ENCODE measurements around the gene STN1. TPM values are rescaled to one million over a fixed set of nuclear protein-coding genes. Genes with fewer than 3 reads are reported as not detected.
"Not testable (repeated sequence)": the region's sequence is repeated elsewhere in the genome, so short reads cannot be mapped to it uniquely, and the experiment has no call there.

STN1 gene
- total RNA-seq, 1 donor = 28.7 TPM

- H3K9me3 ChIP-seq (ENCODE audit: low read depth, low read length) = no peaks in the 10 kb centered on the region
- peaks cover 37% of the 10 kb centered on the region for H3K27me3 ChIP-seq (ENCODE audit: insufficient read depth, low read length)
- H3K4me1 ChIP-seq (ENCODE audit: insufficient read depth, low read length) = peaks cover 25% of the 10 kb centered on the region
- H3K4me3 ChIP-seq (ENCODE audit: low read length) = no peak overlapping the region
Measured at GRCh38 chr10:103853428-103854264, 64.3 kb downstream of the STN1 start.

- H3K4me1 ChIP-seq (ENCODE audit: insufficient read depth, low read length) = peaks cover 25% of the 10 kb centered on the region
- no peak overlapping the region for H3K4me3 ChIP-seq (ENCODE audit: low read length)
- H3K27me3 ChIP-seq (ENCODE audit: insufficient read depth, low read length) = peaks cover 37% of the 10 kb centered on the region
- no peaks in the 10 kb centered on the region for H3K9me3 ChIP-seq (ENCODE audit: low read depth, low read length)
Measured at GRCh38 chr10:103852856-103853255, 65.1 kb downstream of the STN1 start.

- Histone ChIP-seq H3K27me3 (ENCODE audit: insufficient read depth, low read length) (peaks cover 37% of the 10 kb centered on the region), H3K9me3 (ENCODE audit: low read depth, low read length) (no peaks in the 10 kb centered on the region), H3K4me1 (ENCODE audit: insufficient read depth, low read length) (peaks cover 25% of the 10 kb centered on the region), H3K4me3 (ENCODE audit: low read length) (no peak overlapping the region)
Measured at GRCh38 chr10:103852189-103852711, 65.7 kb downstream of the STN1 start.

- H3K27me3 ChIP-seq (ENCODE audit: insufficient read depth, low read length) = peaks cover 28% of the 10 kb centered on the region
- H3K9me3 ChIP-seq (ENCODE audit: low read depth, low read length) = no peaks in the 10 kb centered on the region
- peaks cover 29% of the 10 kb centered on the region for H3K4me1 ChIP-seq (ENCODE audit: insufficient read depth, low read length)
- H3K4me3 ChIP-seq (ENCODE audit: low read length) = no peak overlapping the region
Measured at GRCh38 chr10:103851261-103851660, 66.7 kb downstream of the STN1 start.

- peaks cover 23% of the 10 kb centered on the region for H3K27me3 ChIP-seq (ENCODE audit: insufficient read depth, low read length)
- H3K4me1 ChIP-seq (ENCODE audit: insufficient read depth, low read length) = peaks cover 37% of the 10 kb centered on the region
- no peak overlapping the region for H3K4me3 ChIP-seq (ENCODE audit: low read length)
- H3K9me3 ChIP-seq (ENCODE audit: low read depth, low read length) = no peaks in the 10 kb centered on the region
Measured at GRCh38 chr10:103850572-103850895, 67.5 kb downstream of the STN1 start.

GRCh38 chr10:103849880-103850571 lies 68.0 kb downstream of the STN1 start:
- no peak overlapping the region for H3K4me3 ChIP-seq (ENCODE audit: low read length)
- H3K27me3 ChIP-seq (ENCODE audit: insufficient read depth, low read length) = peaks cover 23% of the 10 kb centered on the region
- H3K4me1 ChIP-seq (ENCODE audit: insufficient read depth, low read length) = peaks cover 35% of the 10 kb centered on the region
- no peaks in the 10 kb centered on the region for H3K9me3 ChIP-seq (ENCODE audit: low read depth, low read length)

GRCh38 chr10:103849212-103849877 lies 68.6 kb downstream of the STN1 start:
- Histone ChIP-seq H3K27me3 (ENCODE audit: insufficient read depth, low read length) (peaks cover 16% of the 10 kb centered on the region), H3K4me1 (ENCODE audit: insufficient read depth, low read length) (peaks cover 29% of the 10 kb centered on the region), H3K9me3 (ENCODE audit: low read depth, low read length) (no peaks in the 10 kb centered on the region), H3K4me3 (ENCODE audit: low read length) (no peak overlapping the region)

- Histone ChIP-seq H3K4me3 (ENCODE audit: low read length) (no peak overlapping the region), H3K27me3 (ENCODE audit: insufficient read depth, low read length) (peaks cover 3% of the 10 kb centered on the region), H3K4me1 (ENCODE audit: insufficient read depth, low read length) (peaks cover 27% of the 10 kb centered on the region), H3K9me3 (ENCODE audit: low read depth, low read length) (no peaks in the 10 kb centered on the region)
Measured at GRCh38 chr10:103847909-103848468, 70.0 kb downstream of the STN1 start.

- Histone ChIP-seq H3K4me3 (ENCODE audit: low read length) (no peak overlapping the region), H3K27me3 (ENCODE audit: insufficient read depth, low read length) (no peaks in the 10 kb centered on the region)
Measured at GRCh38 chr10:103847346-103847745, 70.6 kb downstream of the STN1 start.

GRCh38 chr10:103845972-103846371 lies 72.0 kb downstream of the STN1 start:
- H3K27me3 ChIP-seq (ENCODE audit: insufficient read depth, low read length) = no peaks in the 10 kb centered on the region
- H3K4me3 ChIP-seq (ENCODE audit: low read length) = no peak overlapping the region
- H3K9me3 ChIP-seq (ENCODE audit: low read depth, low read length) = no peaks in the 10 kb centered on the region
- H3K4me1 ChIP-seq (ENCODE audit: insufficient read depth, low read length) = peaks cover 27% of the 10 kb centered on the region

More at GRCh38 chr10:103847346-103847745, 70.6 kb downstream of the STN1 start:
- no peaks in the 10 kb centered on the region for H3K9me3 ChIP-seq (ENCODE audit: low read depth, low read length)
- peaks cover 27% of the 10 kb centered on the region for H3K4me1 ChIP-seq (ENCODE audit: insufficient read depth, low read length)

GRCh38 chr10:103845346-103845745 lies 72.6 kb downstream of the STN1 start:
- peaks cover 21% of the 10 kb centered on the region for H3K4me1 ChIP-seq (ENCODE audit: insufficient read depth, low read length)
- not testable (repeated sequence) for H3K27me3 ChIP-seq (ENCODE audit: insufficient read depth, low read length); H3K4me3 ChIP-seq (ENCODE audit: low read length); H3K9me3 ChIP-seq (ENCODE audit: low read depth, low read length)

GRCh38 chr10:103843854-103844570 lies 74.0 kb downstream of the STN1 start:
- Histone ChIP-seq H3K9me3 (ENCODE audit: low read depth, low read length) (no peaks in the 10 kb centered on the region), H3K4me1 (ENCODE audit: insufficient read depth, low read length) (peaks cover 12% of the 10 kb centered on the region), H3K4me3 (ENCODE audit: low read length) (no peak overlapping the region), H3K27me3 (ENCODE audit: insufficient read depth, low read length) (no peaks in the 10 kb centered on the region)

GRCh38 chr10:103843045-103843444 lies 74.9 kb downstream of the STN1 start:
- H3K4me3 ChIP-seq (ENCODE audit: low read length) = no peak overlapping the region
- no peaks in the 10 kb centered on the region for H3K9me3 ChIP-seq (ENCODE audit: low read depth, low read length)
- H3K27me3 ChIP-seq (ENCODE audit: insufficient read depth, low read length) = no peaks in the 10 kb centered on the region
- peaks cover 12% of the 10 kb centered on the region for H3K4me1 ChIP-seq (ENCODE audit: insufficient read depth, low read length)

- H3K4me1 ChIP-seq (ENCODE audit: insufficient read depth, low read length) = peaks cover 12% of the 10 kb centered on the region
- H3K9me3 ChIP-seq (ENCODE audit: low read depth, low read length) = no peaks in the 10 kb centered on the region
- H3K4me3 ChIP-seq (ENCODE audit: low read length) = no peak overlapping the region
- no peaks in the 10 kb centered on the region for H3K27me3 ChIP-seq (ENCODE audit: insufficient read depth, low read length)
Measured at GRCh38 chr10:103842605-103843004, 75.4 kb downstream of the STN1 start.
